Lower leg skin (tissue), 4 donors: ENCODE results near the gene RIC8B. TPM values are rescaled to one million over a fixed set of nuclear protein-coding genes. Genes with fewer than 3 reads are reported as not detected.

Source experiments
- DNase-seq, 2 donors: peaks; one replicate each; pipeline ENCODE4 v3.0.0-alpha.2; 2019; ENCODE audit warnings: low spot score in 2 of 2
- H3K4me3 ChIP-seq: fragments of 200-600 bp; sonication (generic); 2 replicates; pipeline ENCODE4 v1.5.1; 2017; ENCODE audit warnings: mild to moderate bottlenecking, low read depth; ENCODE audit not compliant: poor library complexity, severe bottlenecking
- POLR2A ChIP-seq, 2 donors: fragments of 450-650 bp; IDR thresholded peaks; one replicate each; pipeline ENCODE4 v1.6.1; 2016 to 2017; ENCODE audit warnings: antibody characterized with exemption in 2 of 2, mild to moderate bottlenecking in 1 of 2, moderate library complexity in 1 of 2
- WGBS, 2 donors: methylation state at CpG; one replicate each; pipeline ENCODE4 v1.1.5; 2018; 5-methylcytosine and 5-hydroxymethylcytosine counted together
- intact Hi-C: fragments of 100-400 bp; cut with DNase I; formaldehyde crosslinking; loops from one replicate; pipeline ENCODE4 v1.15.0; 2023; ENCODE audit warnings: low total_unique reads
- total RNA-seq, 4 donors: library from RNA; depleted of rRNA; stranded (reverse); fragments of >200 nt; gene quantifications; one replicate each; pipeline ENCODE4 v1.1.0, GENCODE V29; 2016
- TF ChIP-seq, protein P1 (sequence below), 3 donors: fragments of 450-650 bp; IDR thresholded peaks; one replicate each; pipeline ENCODE4 v1.5.1; 2016; ENCODE audit warnings: antibody characterized with exemption in 3 of 3, mild to moderate bottlenecking in 3 of 3, moderate library complexity in 2 of 3

Gene RIC8B
- total RNA-seq, 4 donors from 2014 or later: 7.0 to 9.1 (median 8.3) TPM

DNA sequence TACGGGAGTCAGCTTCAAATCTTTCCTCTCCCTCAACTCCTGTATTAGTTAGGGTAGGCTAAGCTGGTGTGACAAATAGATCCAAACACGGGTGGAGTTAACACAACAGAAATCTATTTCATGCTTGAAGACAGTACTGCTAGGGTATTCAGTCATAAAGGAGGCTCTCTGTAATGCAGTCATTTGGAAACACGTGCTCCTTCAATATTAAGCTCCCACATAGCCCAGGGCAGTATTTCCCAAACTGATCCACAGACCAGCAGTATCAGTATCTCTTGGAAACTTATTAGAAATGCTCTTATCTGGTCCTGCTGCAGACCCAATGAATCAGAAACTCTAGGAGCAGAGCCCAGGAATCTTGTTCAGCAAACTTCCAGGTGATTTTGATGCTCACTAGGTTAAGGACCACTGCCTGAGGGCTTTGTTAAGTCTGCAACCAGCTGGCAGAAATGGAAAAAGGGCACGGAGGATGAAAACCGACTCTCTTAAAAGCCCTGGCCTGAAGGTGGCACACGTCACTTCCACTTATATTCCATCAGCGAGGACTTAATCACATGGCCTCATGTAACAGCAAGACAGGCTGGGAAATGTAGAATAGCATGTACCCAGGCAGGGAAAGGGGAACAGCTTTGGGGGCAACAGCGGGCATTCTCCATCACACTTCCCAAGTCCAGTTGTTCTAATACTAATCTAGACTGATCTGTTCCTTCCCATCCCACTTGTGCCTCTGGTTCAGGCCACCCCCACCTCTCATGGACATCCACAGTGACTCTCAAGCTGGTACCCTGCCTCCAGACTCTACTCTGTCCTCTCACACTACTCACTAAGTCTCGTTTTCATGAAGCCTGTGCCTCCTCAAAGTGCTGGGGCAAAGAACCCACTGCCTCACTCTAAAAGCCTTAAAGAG is 38.2 kb upstream of the RIC8B start:
- DNase-seq: peak in 1 of 2 donors; percentile 40
- intact Hi-C loops: no loop called here
- 64 to 66% methylated on average over 9 of the region's 9 CpGs for WGBS, 2 donors
- TF ChIP-seq, protein P1, sequence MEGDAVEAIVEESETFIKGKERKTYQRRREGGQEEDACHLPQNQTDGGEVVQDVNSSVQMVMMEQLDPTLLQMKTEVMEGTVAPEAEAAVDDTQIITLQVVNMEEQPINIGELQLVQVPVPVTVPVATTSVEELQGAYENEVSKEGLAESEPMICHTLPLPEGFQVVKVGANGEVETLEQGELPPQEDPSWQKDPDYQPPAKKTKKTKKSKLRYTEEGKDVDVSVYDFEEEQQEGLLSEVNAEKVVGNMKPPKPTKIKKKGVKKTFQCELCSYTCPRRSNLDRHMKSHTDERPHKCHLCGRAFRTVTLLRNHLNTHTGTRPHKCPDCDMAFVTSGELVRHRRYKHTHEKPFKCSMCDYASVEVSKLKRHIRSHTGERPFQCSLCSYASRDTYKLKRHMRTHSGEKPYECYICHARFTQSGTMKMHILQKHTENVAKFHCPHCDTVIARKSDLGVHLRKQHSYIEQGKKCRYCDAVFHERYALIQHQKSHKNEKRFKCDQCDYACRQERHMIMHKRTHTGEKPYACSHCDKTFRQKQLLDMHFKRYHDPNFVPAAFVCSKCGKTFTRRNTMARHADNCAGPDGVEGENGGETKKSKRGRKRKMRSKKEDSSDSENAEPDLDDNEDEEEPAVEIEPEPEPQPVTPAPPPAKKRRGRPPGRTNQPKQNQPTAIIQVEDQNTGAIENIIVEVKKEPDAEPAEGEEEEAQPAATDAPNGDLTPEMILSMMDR (IDR thresholded peaks at IDR 0.05): no peak
- H3K4me3 ChIP-seq: no peak overlapping the region

DNA sequence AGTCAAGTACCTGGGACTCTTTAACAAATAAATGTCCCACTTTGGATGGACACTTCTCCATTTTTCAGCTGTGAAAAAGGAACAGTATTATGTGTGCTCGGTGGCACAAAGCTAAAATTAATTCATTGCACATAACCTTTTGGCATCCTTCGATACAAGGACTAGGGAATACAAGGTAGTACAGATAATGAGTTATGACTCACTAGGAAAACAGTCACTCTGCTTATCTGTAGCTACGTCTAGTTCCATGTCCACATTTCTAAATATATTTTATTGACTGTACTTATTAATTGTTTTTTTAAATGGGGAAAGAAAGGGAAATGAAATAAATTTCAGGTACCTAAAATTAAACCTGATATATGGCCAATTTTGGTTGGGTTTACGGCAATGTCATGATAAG is 35.2 kb upstream of the RIC8B start:
- H3K4me3 ChIP-seq: no peak overlapping the region
- no peak for DNase-seq
- 49 to 51% methylated on average over 4 of the region's 4 CpGs for WGBS, 2 donors
- TF ChIP-seq, protein P1 (IDR thresholded peaks at IDR 0.05): no peak
- no peak for TF ChIP-seq POLR2A (IDR thresholded peaks at IDR 0.05)
- intact Hi-C loops: no loop called here

DNA sequence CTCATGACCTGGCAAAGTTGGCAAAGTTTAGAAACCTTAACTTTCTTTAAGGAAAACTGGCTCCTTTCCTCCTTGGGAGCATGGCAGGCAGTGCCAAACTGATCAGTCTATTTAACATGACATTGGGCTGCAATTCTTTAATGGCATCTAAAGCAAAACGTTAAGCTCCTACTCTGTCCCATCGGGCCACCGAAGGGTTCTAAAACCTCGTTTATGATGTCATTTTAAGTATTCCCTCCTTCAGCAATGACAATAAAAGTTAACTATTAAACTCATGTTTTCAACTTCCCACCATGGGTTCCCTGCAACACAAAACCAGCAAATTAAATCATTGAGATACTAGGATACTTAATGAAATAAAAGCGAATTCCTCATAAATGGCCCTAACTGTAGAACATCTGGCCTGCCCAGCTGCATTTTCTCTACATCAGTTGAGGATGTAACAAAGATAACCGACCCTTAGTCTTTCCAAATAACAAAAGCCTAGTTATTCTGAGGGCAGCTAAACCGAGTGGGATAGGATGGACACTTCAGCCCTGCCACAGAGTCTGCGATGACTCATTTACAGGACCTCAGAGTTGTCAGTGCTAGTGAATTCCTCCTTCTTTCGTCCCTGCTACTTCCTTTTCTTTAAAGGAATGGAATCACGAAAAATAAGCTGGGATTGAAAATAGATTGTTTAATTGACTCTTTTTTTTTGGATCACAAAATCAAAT is 34.5 kb upstream of the RIC8B start:
- TF ChIP-seq, protein P1 (IDR thresholded peaks at IDR 0.05): no peak
- TF ChIP-seq POLR2A (IDR thresholded peaks at IDR 0.05): no peak
- intact Hi-C loops: no loop called here
- 71 to 77% methylated on average over 10 of the region's 10 CpGs for WGBS, 2 donors
- DNase-seq: peak in 1 of 2 donors; percentile 31
- no peak overlapping the region for H3K4me3 ChIP-seq

DNA sequence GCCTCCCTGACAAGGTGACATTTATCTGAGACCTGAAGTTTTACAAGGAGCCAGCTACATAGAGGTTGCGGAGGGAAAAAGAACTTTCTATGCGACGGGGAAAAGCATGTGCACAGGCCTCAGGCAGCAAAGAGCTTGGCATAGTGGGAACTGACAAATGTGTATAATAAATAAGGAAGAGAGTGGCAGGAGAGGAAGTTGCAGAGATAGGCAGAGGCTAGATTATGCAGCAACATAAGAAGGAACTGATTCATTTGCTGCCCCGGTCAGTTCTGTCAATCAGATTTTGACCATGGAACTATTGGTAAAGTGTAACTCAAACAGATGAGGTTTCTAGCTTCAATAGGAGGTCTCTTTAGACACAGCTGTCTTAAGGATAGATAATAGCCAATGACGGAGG is 33.7 kb upstream of the RIC8B start:
- intact Hi-C loops: no loop called here
- 77 to 78% methylated on average over 5 of the region's 5 CpGs for WGBS, 2 donors
- peak in 1 of 2 donors; percentile 31 for DNase-seq
- H3K4me3 ChIP-seq: no peak overlapping the region
- no peak for TF ChIP-seq POLR2A (IDR thresholded peaks at IDR 0.05)
- TF ChIP-seq, protein P1 (IDR thresholded peaks at IDR 0.05): no peak

DNA sequence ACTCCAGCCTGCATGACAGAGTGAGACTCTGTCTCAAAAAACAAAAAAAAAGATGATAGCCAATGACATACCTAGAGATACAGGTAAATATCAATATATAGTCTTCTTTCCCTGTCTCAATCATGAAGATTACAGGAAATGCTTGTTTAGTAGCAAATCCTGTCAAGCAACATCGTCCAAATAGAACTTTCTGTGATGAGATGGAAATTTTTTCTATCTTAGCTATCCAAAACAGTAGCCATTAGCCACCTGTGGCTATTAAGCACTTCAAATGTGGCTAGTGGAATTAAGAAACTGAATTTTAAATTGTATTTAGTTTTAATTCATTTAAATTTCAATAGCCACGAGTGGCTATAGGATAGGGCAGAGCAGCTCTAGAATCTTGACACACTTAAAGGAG is 33.2 kb upstream of the RIC8B start:
- H3K4me3 ChIP-seq: no peak overlapping the region
- intact Hi-C loops: no loop called here
- 76 to 83% methylated on average over 2 of the region's 2 CpGs for WGBS, 2 donors
- no peak for TF ChIP-seq POLR2A (IDR thresholded peaks at IDR 0.05)
- TF ChIP-seq, protein P1 (IDR thresholded peaks at IDR 0.05): no peak
- no peak for DNase-seq
